Superior temporal gyrus (tissue), 1 donor: ENCODE measurements around the gene CCDC134.

ENCODE experiments used
- DNase-seq: peaks from one replicate; pipeline ENCODE4 v3.0.0-alpha.2; 2016; ENCODE audit errors: extremely low spot score

Gene CCDC134

DNA sequence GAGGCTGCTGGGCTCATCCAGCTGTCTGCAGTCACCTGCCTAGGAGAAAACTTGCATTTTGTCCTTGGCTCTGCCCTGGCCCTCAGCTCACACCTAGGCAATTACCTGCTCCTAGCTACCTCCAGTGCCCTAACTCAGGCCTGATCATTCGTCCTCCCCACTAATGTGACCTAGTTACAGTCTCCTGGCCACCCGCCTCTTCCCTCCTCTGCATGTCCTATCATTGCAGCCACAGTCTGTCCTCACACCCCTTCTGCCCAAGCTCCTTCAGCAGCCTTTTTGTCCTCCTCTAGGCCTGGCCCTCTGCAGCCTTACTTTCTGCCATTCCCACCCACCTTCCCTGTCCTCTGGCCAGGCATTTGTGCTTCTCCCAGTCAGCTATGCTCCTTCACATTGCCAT, 17.7 kb upstream of the CCDC134 start:
- no peak for DNase-seq

DNA sequence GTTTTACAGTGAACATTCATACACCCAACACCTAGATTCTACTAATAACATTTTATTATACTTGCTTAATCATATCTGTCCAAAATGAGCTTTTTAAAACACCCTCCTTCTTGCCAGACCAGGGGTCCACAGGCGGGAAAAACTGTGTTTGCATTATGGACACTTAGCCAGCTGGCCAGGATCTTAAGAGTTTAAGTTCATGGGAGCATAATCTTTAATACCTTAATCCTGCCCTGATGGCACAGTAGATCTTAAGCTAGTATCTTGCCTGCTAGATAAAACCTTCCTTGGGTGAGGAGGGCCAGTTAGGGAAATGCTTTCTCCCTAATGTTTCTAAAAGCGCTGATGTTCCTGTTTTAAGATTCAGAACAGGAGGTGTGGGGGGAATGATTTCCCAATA, 13.1 kb upstream of the CCDC134 start:
- no peak for DNase-seq

DNA sequence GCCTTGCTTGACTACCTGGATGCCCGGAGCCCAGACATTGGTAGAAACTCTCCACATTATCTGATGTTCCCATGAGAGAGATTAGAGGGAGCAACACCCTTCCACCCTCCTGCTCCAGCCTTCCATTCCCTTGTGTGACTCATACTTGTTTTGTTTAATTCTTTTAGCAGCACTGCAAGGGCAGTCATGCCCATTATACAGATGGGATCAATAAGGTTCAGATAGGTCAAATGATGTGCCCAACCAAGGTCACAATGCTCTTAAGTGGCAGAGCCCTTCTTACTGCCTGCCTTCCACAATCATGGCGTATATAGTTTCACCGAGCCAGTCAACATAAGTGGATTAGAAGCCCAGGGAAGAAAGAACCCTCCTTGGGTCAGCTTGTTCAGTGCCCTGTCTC, 6.6 kb upstream of the CCDC134 start:
- no peak for DNase-seq

DNA sequence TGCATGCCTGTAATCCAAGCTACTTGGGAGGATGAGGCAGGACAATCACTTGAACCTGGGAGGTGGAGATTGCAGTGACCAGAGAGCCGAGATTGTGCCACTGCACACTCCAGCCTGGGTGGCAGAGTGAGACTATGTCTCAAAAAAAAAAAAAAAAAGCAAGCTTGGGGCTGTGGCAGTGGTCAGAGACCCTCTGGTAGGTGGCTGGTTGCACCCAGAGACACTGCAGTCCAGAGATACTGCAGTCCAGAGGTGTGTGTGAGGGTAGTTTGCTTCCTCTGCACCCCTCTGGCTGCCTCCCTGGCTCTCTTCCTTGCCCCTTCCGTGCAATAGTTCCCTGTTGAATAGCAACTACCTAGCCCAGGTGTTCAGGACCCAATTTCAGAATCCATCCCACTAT, 1.7 kb upstream of the CCDC134 start:
- DNase-seq = no peak

DNA sequence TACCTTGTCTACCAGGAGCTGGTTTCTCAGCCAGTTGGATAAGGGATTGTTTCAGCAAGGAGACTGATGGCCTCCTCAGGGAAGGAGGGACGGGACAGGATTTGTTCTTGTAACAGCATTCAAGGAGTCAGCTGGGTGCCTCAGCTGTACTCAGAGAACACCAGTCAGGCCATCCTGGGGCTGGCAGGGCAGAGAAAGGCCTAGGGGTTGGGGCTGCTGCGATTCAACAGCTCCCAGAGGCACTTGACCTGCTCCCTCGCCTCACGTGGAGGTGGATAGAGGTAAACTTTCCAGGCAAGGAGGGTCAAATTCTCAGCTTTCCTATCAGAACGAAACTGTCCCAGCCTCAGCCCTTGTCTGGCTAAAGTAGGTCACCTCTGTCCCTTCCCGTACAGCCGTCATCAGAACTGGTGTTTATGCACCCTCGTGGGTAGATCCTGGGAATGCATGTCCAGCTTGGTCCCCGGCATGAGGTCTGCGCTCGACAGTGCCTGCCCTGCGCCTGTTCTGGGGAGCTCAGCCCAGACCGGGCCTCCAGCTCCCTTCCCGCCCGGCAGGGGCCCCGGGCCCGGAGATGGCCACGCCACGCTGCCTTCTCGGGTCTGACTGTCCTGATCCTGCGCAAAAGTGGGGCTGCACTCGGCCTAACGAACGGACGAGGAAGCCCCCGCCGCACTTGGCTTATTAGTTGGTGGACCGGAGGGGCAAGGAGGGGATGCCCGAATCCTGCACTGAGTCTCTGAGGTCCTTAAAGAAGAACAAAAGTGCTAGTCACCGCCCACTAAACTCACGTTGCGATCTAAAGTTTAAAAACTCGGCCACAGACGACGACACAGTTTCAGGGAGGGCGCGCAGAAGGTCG, 762 bp upstream of the CCDC134 start:
- DNase-seq = peak; percentile 46

DNA sequence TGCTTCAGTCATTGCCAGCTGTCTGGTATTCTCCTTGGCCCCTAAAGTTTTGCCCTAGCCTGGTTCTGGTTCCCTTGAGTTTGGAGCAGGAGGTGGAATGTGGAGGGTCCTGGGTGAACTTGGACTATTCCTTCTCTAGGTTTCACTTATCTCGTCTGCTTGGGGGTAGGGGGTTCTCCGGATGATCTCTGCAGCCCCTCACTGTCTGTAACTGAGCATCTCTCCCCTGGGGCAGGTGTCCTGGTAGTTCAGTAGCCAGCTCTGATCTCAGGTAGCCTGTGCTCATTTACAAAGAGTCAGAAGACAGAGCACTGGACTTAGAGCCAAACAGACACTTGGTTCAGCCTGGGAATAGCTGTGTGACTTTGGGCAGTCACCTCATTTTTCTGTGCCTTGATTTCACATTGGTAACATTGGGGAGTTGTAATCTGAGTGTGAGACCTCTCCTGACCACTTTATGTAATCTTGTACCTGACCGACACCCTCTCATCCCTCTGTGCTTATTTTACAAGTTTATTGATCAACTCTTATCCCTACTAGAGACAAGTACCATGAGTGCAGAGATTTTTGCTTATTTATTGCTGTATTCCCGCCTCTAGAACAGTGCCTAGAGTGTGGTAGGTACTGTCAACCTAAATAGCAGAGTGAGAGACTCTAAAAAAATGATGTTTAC, 804 bp downstream of the CCDC134 start:
- DNase-seq = no peak

DNA sequence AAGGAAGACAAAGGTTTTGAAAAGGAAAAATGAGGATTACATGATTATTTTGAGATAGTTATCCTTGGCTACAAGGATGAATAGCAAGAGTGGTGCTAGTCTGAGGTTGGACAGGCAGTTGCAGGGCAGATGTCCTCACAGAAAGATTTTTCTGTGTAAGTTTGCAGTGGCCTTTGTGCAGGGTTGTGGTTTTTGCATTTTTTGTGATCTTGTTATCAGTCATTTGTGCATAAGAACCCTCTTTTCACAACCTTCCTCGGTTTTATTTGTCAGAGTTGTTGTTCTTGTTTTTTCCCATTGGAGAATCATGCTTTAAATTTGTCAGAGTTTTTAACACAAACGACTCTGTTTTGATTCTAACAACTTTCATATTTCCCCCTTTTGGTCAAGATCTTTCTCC, 1.4 kb downstream of the CCDC134 start:
- no peak for DNase-seq

DNA sequence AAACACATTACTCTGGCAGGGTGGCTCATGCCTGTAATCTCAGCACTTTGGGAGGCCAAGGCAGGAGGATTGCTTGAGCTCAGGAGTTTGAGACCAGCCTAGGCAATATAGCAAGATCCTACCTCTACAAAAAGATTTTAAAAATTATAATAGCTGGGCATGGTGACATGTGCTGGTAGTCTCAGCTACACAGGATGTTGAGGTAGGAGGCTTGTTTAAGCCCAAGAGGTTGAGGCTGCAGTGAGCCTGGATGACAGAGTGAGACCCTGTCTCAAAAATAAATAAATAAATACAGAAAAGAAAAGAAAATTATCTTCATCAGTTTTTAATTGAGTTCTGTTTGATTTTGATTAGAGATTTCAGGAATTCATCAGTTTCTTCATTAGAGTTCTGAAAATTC, 5.2 kb downstream of the CCDC134 start:
- DNase-seq = no peak

DNA sequence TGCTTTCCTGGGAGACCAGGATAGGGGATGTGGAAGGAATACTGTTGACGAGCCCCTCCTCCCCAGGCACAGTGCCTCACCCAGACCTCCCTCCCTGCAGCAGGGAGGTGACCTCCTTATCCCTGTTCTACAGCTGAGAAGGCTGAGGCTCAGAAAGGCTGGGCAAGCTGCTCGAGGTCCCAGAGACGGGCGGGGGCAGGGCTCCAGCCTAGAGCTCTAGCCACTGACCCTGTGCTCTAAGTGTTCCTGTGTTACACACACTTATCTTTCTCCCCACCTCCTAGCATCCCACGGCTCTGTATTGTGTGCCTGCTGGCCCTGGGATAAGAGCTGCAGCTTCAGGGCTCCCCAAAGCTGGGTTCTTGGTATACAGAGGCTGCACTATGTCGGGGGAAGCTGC, 7.9 kb downstream of the CCDC134 start:
- no peak for DNase-seq

DNA sequence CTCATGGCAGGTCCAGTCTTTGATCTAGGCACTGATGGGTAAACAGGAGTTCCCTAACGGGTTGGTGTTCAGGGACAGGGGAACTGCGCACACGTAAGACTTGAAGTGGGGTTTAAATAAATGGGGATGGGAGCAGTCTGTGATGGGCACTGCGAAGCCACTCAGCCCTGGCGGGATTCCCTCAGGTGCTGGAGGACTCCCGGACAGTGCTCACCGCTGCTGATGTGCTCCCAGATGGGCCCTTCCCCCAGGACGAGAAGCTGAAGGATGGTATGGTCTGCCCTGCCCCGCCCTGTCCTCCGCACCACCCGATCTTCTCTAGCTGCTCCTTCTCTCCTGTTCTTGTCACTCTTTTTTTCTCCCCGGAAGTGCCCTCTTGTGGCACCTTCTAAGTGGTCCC, 9.5 kb downstream of the CCDC134 start:
- DNase-seq = no peak

DNA sequence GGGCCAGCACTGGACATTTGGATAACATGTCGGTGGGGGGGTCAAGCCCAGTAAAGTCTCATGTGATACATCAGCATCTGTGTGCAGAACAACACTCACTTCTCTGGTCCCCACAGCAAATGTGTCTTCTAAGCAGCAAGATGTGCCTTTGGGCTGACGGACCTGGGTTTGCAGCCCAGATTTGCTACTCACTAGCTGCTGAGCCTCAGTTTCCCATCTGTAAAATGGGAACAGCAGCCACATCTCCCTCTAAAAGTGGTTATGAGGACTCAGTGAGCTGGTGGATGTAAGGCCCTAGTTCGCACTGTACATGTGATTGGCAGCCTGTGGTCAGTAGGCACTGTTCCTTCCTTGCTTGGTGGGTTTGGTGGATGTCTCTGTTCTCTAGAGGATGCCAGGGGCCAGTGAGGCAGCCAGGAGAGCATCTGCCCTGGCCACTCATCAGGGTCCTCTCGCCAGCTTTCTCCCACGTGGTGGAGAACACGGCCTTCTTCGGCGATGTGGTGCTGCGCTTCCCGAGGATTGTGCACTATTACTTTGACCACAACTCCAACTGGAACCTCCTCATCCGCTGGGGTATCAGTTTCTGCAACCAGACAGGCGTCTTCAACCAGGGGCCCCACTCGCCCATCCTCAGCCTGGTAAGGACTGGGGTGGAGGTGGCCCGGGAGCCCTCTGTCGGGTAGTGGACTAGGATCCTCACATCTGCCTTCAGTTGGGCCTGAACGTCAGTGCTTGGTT, 12.5 kb downstream of the CCDC134 start:
- DNase-seq = no peak

DNA sequence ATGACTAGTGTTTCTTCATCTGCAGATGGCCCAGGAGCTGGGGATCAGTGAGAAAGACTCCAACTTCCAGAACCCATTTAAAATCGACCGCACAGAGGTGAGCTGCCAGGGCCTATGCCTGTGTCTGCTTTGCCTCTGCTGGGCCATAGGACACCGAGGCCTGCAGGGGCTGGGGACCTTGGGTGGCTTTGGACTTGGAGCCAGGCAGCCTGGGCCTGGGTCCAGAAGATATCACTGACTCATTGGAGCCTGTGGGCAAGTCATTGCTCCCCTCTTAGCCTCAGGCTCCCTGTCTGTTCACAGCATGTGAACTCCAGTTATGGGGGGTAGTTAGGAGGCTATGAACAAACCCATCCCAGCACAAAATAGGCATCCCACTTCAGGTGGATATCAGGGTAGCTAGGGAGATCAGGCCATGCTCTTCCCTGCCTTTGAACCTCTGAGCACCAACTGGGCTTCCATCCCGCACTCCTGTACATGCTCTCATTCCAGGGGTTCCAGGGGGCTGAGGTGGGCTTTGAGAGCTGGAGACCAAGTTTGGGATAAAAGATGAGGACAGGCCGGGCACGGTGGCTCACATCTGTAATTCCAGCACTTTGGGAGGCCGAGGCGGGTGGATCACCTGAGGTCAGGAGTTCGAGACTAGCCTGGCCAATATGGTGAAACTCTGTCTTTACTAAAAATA, 13.4 kb downstream of the CCDC134 start:
- DNase-seq = no peak

DNA sequence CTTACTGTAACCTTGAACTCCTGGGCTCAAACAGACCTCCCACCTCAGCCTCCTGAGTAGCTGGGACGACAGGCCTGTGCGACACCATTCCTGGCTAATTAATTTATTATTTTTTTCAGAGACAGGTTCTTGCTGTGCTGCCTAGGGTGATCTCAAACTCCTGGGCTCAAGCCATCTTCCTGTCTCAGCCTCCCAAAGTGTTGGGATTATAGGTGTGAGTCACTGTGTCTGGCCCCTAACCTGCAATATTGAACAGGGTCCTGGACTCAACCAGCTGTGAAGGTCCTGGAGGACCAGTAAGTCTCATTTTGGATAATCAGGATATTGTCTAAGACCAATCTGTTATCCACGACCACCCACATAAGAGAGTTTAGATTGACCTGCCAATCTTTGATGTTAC, 15.2 kb downstream of the CCDC134 start:
- DNase-seq = no peak

DNA sequence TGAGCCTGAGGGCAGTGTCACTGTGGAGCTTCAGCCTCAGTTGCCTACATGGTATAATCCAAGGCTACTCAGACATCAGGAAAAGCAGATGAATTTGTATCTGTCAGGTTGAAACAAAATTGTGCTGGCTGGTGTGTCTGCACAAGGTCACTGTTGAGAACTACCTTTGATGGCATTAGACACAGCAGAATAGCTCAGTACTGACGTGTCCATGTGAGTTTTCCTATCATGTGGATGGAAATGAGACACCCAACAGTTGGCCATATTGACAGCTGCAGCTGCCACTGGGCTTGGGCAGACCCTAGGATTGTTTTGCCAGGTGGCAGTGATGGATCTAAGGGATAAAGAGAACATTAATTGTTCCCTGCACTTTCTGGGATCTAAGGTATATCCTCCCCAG, 15.8 kb downstream of the CCDC134 start:
- DNase-seq = no peak

DNA sequence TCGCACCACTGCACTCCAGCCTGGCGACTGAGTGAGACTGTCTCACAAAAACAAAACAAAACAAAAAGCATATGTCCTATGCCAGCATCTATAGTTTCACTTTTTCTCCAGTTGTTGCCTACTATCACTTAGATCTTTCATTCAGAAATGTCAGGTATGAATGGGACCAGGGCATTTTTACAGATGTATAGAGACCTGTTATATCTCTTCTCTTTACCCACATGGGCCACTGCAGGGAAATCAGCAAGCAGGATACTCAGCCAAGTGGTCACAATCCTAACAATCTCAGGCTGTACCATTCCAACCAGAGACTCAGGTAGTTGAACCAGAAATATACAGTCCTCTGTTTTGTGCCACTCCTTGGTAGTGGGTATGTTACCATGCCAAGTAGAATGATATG, 16.4 kb downstream of the CCDC134 start:
- no peak for DNase-seq

DNA sequence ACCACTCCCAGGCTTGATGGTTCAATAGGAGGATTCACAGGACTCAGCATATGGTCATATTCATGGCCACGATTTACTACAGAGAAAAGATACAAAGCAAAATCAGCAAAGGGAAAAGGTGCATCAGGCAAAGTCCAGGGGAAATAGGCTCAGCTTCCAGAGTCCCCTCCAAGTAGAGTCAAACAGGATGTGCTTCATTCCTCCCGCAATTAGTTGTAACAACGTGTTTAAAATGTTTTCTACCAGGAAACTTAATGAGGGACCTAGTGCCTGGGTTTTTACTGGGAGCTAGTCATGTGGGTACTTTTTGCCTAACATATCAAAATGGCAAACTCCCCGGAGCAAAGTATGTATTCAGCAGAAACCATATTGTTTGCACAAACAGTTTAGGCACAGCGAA, 17.5 kb downstream of the CCDC134 start:
- DNase-seq = no peak

DNA sequence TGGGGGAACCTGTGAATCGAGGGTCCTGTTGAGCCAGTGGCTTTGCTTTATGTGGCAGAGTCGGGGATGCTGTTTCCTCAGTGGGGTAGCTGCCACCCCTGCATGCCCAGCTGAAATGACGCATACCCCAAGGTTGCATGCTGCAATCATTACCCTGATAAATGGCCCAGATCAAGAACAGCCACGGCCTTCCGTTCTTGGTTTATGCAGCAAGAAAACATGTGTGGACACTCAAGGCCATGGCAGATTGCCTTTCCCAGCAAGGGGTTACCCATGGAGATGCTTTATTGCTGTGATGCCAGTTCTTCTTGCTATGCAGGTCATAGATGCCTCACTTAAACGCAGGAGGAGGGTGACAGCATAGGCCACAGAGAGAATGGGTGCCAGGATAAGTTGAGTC, 18.1 kb downstream of the CCDC134 start:
- DNase-seq = no peak

DNA sequence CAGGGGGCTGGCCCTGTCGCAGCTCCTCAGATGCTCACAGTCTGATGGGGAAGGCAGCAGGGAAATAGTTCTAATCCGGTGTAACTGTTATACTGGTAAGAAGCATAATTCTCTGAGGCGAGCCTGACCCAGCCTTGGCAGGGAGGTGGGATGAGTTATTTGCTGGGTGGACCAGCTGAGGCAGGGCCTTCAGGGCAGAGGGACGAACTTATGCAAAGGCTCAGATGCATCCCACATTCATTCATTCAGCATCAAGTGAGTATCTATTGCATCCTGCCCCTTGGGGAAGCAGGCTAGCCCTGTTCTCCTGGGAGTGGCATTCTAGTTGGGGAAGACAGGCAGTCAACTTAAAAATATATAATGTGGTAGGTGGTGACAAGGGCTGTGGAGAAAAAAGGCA, 18.8 kb downstream of the CCDC134 start:
- no peak for DNase-seq

DNA sequence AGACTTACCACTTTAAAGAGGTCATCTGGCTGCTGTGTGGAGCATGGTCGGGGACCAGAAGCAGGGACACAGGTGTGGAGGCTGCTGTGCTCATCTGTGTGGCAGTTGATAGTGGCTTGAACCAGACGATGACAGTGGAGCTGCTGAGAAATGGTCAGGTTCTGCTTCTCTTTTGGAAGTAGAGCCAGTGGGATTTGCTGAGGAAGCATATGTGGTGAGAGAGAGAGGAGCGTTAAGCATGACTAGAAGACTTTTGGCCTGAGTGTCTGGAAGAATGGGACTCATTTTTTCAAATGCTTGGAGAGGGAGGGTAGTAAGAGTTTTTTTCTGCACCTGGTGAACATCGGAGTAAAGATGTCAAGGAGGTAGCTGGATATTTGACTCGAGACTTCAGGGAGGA, 20.0 kb downstream of the CCDC134 start:
- no peak for DNase-seq

DNA sequence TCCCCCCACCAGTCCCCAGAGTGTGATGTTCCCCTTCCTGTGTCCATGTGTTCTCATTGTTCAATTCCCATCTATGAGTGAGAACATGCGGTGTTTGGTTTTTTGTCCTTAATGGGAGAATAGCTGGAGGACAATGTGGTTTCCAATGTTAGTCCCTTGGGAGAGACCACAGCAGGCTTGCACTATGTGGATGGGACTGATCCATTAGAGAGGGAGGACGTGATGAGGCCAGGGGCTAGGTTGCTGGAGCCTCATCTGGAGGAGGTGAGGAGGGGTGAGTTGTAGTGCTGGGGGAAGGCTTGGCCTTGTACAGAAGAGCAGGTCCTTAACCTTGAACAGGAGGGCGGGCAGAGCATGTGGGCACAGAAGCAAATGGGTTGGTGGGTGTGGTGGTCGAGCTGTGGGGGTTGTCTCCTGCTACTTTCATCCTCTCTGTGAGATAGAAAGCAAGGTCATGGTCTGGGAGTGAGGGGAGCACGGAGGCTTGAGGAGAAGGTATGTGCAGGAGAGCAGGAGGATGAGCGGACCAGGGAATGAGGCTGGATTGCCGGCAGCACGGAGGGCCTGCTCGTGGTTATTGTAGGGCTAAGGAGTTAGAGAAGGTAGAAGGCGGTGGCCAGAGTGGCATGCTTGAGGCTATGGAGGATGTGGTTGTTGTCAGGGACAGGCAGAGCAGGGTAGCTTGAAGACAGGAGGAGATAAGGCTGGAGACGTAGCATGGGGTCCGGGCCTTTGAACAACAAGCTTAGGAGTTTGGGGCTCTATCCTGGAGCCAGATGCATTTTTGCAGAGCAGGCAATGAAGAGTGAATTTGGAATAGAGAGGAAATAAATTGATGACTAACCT, 21.2 kb downstream of the CCDC134 start:
- DNase-seq = no peak

DNA sequence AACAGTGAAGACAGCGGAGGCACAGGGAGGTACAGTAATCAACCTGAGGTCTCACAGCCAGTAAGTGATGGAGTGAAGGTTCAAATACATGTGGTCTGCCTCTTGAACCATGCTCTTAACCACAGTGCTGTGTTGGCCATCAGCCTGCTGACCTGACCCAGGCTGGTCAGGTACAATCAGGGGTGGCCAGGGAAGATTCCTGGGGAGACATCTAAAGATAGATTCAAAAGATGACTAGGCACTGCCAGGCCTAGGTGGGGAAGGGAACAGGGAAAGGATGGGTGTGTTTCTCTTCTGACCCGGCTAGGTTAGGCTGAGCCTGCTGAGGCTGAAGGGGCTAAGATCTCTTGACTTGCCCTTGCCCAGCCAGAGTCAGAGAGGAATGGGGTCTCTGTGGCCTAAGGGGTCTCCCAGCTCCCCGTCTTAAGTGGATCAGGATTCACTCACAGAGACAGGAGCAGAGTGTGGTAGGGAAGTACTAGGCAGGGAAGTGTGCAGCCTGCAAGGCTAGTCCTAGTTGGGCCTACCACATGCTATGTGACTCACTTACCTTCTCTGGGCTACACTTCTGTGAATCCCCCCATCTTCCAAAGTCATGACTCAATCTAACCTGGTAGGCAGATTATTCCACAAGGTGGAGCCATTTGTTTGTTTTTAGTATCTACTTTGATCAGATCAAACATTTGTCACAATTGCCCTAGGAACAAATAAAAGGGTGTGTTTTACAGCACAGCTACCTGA, 22.0 kb downstream of the CCDC134 start:
- DNase-seq = peak; percentile 86
